HepG2 (cell line): ENCODE results near the gene BCL2L1. TPM values are rescaled to one million over a fixed set of nuclear protein-coding genes. Genes with fewer than 3 reads are reported as not detected.

ENCODE experiments used
- AKAP8 ChIP-seq: sonication (generic); formaldehyde crosslinking; IDR thresholded peaks from 2 replicates; pipeline ENCODE4 v1.5.1; 2020; ENCODE audit warnings: mild to moderate bottlenecking, missing genetic modification reagents
- FOSL2 ChIP-seq: sonication (generic); formaldehyde crosslinking; IDR thresholded peaks from 2 replicates; pipeline ENCODE4 v1.4.0; 2020; ENCODE audit warnings: missing genetic modification reagents
- HOXD1 ChIP-seq: sonication (generic); formaldehyde crosslinking; IDR thresholded peaks from 2 replicates; pipeline ENCODE4 v1.5.0; 2020; ENCODE audit warnings: missing genetic modification reagents
- IKZF4 ChIP-seq: sonication (generic); formaldehyde crosslinking; IDR thresholded peaks from 2 replicates; pipeline ENCODE4 v1.5.1; 2020; ENCODE audit warnings: borderline replicate concordance, mild to moderate bottlenecking, low read depth, missing genetic modification reagents; ENCODE audit errors: not compliant biosample characterization
- KDM3A ChIP-seq: IDR thresholded peaks from 2 replicates; pipeline ENCODE4 v1.6.1; 2018; ENCODE audit warnings: low read depth, missing compliant biosample characterization
- MED8 ChIP-seq: sonication (generic); formaldehyde crosslinking; IDR thresholded peaks from 2 replicates; pipeline ENCODE4 v1.8.1; 2023; ENCODE audit warnings: mild to moderate bottlenecking, missing genetic modification reagents; ENCODE audit not compliant: insufficient replicate concordance
- PHF20 ChIP-seq: sonication (generic); formaldehyde crosslinking; IDR thresholded peaks from 2 replicates; pipeline ENCODE4 v1.5.0; 2020; ENCODE audit warnings: mild to moderate bottlenecking, missing genetic modification reagents
- RORA ChIP-seq: sonication (generic); formaldehyde crosslinking; IDR thresholded peaks from 2 replicates; pipeline ENCODE4 v1.5.0; 2020; ENCODE audit warnings: mild to moderate bottlenecking, missing genetic modification reagents, moderate library complexity
- STAG1 ChIP-seq: sonication (generic); formaldehyde crosslinking; IDR thresholded peaks from 2 replicates; pipeline ENCODE4 v1.4.0; 2020; ENCODE audit warnings: missing genetic modification reagents
- TCF7 ChIP-seq: sonication (generic); IDR thresholded peaks from 2 replicates; pipeline ENCODE4 v1.6.1; 2016; ENCODE audit warnings: antibody characterized with exemption, low read depth
- ZBTB3 ChIP-seq: sonication (generic); formaldehyde crosslinking; IDR thresholded peaks from 2 replicates; pipeline ENCODE4 v1.4.0; 2020; ENCODE audit warnings: low read depth, mild to moderate bottlenecking, moderate library complexity, missing genetic modification reagents, borderline replicate concordance
- ZNF530 ChIP-seq: sonication (generic); formaldehyde crosslinking; IDR thresholded peaks from 2 replicates; pipeline ENCODE4 v1.5.0; 2020; ENCODE audit warnings: low read depth, mild to moderate bottlenecking, missing genetic modification reagents
- ZNF615 ChIP-seq: sonication (generic); formaldehyde crosslinking; IDR thresholded peaks from 2 replicates; pipeline ENCODE4 v1.5.0; 2020; ENCODE audit warnings: mild to moderate bottlenecking, missing genetic modification reagents, borderline replicate concordance
- ZNF629 ChIP-seq: sonication (generic); formaldehyde crosslinking; conservative IDR thresholded peaks from 2 replicates; pipeline ENCODE4 v1.5.0; 2020; ENCODE audit warnings: missing genetic modification reagents
- ZNF782 ChIP-seq: sonication (generic); formaldehyde crosslinking; IDR thresholded peaks from 2 replicates; pipeline ENCODE4 v1.4.0; 2020; ENCODE audit warnings: missing genetic modification reagents, mild to moderate bottlenecking, borderline replicate concordance
- polyA plus RNA-seq, 8 experiments: library from polyadenylated mRNA; depleted of rRNA in 3 of 8; stranded (reverse) in 7 of 8; unstranded in 1 of 8; fragments of >200 nt; fragmentation: Illumina TruSeq in 4 of 8; extraction: Trizol in 4 of 8; gene quantifications; 2 replicates each; pipeline versions ENCODE4 v1.2.1 to v1.2.3, GENCODE V29; 2011 to 2016; ENCODE audit warnings: low read depth in 4 of 8, missing spikeins in 1 of 8, mixed read lengths in 1 of 8; ENCODE audit not compliant: insufficient read depth in 1 of 8
- total RNA-seq, 5 experiments: library from RNA; depleted of rRNA; stranded (reverse); fragments of >200 nt; fragmentation: Illumina TruSeq; extraction: Trizol; gene quantifications; 2 replicates each; pipeline ENCODE4 v1.2.3, GENCODE V29; 2016; ENCODE audit warnings: low read depth in 1 of 5
- TF ChIP-seq, protein P1 (sequence below): sonication (generic); formaldehyde crosslinking; IDR thresholded peaks from 2 replicates; pipeline ENCODE4 v1.4.0; 2020; ENCODE audit warnings: missing genetic modification reagents
- TF ChIP-seq, protein P2 (sequence below): sonication (generic); formaldehyde crosslinking; IDR thresholded peaks from 2 replicates; pipeline ENCODE4 v1.4.0; 2020; ENCODE audit warnings: mild to moderate bottlenecking, missing genetic modification reagents, borderline replicate concordance
- TF ChIP-seq, protein P3 (sequence below): sonication (generic); formaldehyde crosslinking; IDR thresholded peaks from 2 replicates; pipeline ENCODE4 v1.4.0; 2020; ENCODE audit warnings: missing genetic modification reagents

Gene BCL2L1
- total and polyA plus RNA-seq, 2 of the 13 experiments (the other 11 are each of a cell fraction or from before 2014, with no cell fraction given): 164 to 258 TPM

DNA sequence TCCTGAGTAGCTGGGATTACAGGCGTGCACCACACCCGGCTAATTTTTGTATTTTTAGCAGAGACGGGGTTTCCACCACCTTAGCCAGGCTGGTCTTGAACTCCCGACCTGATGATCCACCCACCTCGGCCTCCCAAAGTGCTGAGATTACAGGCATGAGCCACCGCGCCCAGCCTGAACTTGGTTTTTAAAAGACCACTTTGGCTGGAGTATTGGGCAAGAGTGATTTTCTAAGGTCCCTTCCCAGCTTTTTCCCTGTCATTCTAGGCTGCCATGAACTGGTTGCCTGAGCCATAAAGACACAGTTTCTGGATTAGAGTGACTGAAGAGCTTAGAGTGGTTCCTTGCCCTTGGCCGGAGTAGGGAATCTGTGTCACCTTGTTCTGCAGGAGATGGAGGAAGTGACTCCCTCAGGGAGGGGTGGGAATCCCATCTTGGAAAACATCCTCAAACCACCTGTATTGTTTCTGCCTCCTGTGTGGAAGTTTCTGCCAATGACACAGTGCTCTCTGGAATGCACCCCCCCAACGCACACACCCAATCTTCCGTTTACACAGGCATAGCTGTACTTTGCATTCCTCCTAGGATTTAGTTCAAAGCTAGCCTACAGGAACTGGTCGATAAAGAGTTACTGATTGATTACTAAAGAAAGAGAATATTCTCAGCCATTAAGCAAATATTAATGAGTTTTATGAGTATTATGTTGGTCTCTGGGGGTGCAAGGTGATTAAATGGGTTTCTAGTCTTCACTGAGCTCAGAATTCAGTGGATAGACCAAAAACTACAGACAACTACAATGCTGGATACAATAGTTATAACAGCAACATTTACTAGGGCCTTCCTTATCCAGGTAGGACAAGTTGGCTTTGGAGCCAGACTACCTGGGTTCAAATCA, 18.2 kb downstream of the BCL2L1 start (continued):
- TF ChIP-seq IKZF4 (CRISPR knock-in tag) (peak; percentile 29), PHF20 (CRISPR knock-in tag) (no peak), ZNF629 (peak; percentile 75; the same call in 1 of the 2 replicates), FOSL2 (CRISPR knock-in tag) (peak; percentile 99), ZNF782 (CRISPR knock-in tag) (peak; percentile 59; the same call in 1 of the 2 replicates), AKAP8 (CRISPR knock-in tag) (peak; percentile 99), ZNF615 (CRISPR knock-in tag) (peak; percentile 95; the same call in 1 of the 2 replicates), KDM3A (peak; percentile 99), ZBTB3 (CRISPR knock-in tag) (peak; percentile 98), TCF7 (peak; percentile 100), MED8 (CRISPR knock-in tag) (peak; percentile 100), STAG1 (CRISPR knock-in tag) (peak; percentile 50), HOXD1 (CRISPR knock-in tag) (peak; percentile 99), ZNF530 (no peak), RORA (CRISPR knock-in tag) (no peak)
- TF ChIP-seq, protein P1, sequence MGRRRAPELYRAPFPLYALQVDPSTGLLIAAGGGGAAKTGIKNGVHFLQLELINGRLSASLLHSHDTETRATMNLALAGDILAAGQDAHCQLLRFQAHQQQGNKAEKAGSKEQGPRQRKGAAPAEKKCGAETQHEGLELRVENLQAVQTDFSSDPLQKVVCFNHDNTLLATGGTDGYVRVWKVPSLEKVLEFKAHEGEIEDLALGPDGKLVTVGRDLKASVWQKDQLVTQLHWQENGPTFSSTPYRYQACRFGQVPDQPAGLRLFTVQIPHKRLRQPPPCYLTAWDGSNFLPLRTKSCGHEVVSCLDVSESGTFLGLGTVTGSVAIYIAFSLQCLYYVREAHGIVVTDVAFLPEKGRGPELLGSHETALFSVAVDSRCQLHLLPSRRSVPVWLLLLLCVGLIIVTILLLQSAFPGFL: peak; percentile 16; the same call in 1 of the 2 replicates
- TF ChIP-seq, protein P2, sequence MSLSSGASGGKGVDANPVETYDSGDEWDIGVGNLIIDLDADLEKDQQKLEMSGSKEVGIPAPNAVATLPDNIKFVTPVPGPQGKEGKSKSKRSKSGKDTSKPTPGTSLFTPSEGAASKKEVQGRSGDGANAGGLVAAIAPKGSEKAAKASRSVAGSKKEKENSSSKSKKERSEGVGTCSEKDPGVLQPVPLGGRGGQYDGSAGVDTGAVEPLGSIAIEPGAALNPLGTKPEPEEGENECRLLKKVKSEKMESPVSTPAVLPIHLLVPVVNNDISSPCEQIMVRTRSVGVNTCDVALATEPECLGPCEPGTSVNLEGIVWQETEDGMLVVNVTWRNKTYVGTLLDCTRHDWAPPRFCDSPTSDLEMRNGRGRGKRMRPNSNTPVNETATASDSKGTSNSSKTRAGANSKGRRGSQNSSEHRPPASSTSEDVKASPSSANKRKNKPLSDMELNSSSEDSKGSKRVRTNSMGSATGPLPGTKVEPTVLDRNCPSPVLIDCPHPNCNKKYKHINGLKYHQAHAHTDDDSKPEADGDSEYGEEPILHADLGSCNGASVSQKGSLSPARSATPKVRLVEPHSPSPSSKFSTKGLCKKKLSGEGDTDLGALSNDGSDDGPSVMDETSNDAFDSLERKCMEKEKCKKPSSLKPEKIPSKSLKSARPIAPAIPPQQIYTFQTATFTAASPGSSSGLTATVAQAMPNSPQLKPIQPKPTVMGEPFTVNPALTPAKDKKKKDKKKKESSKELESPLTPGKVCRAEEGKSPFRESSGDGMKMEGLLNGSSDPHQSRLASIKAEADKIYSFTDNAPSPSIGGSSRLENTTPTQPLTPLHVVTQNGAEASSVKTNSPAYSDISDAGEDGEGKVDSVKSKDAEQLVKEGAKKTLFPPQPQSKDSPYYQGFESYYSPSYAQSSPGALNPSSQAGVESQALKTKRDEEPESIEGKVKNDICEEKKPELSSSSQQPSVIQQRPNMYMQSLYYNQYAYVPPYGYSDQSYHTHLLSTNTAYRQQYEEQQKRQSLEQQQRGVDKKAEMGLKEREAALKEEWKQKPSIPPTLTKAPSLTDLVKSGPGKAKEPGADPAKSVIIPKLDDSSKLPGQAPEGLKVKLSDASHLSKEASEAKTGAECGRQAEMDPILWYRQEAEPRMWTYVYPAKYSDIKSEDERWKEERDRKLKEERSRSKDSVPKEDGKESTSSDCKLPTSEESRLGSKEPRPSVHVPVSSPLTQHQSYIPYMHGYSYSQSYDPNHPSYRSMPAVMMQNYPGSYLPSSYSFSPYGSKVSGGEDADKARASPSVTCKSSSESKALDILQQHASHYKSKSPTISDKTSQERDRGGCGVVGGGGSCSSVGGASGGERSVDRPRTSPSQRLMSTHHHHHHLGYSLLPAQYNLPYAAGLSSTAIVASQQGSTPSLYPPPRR: peak; percentile 100
- TF ChIP-seq, protein P3, sequence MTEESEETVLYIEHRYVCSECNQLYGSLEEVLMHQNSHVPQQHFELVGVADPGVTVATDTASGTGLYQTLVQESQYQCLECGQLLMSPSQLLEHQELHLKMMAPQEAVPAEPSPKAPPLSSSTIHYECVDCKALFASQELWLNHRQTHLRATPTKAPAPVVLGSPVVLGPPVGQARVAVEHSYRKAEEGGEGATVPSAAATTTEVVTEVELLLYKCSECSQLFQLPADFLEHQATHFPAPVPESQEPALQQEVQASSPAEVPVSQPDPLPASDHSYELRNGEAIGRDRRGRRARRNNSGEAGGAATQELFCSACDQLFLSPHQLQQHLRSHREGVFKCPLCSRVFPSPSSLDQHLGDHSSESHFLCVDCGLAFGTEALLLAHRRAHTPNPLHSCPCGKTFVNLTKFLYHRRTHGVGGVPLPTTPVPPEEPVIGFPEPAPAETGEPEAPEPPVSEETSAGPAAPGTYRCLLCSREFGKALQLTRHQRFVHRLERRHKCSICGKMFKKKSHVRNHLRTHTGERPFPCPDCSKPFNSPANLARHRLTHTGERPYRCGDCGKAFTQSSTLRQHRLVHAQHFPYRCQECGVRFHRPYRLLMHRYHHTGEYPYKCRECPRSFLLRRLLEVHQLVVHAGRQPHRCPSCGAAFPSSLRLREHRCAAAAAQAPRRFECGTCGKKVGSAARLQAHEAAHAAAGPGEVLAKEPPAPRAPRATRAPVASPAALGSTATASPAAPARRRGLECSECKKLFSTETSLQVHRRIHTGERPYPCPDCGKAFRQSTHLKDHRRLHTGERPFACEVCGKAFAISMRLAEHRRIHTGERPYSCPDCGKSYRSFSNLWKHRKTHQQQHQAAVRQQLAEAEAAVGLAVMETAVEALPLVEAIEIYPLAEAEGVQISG (CRISPR knock-in tag): peak; percentile 95
